ENCODE measurements around the gene GTPBP4. TPM values are rescaled to one million over a fixed set of nuclear protein-coding genes. Genes with fewer than 3 reads are reported as not detected.

GTPBP4 gene
- total and polyA plus RNA-seq, 9 of the 15 experiments (the other 6 are each of a cell fraction or from before 2014, with no cell fraction given) = 79.0 to 155 (median 128) TPM

DNA sequence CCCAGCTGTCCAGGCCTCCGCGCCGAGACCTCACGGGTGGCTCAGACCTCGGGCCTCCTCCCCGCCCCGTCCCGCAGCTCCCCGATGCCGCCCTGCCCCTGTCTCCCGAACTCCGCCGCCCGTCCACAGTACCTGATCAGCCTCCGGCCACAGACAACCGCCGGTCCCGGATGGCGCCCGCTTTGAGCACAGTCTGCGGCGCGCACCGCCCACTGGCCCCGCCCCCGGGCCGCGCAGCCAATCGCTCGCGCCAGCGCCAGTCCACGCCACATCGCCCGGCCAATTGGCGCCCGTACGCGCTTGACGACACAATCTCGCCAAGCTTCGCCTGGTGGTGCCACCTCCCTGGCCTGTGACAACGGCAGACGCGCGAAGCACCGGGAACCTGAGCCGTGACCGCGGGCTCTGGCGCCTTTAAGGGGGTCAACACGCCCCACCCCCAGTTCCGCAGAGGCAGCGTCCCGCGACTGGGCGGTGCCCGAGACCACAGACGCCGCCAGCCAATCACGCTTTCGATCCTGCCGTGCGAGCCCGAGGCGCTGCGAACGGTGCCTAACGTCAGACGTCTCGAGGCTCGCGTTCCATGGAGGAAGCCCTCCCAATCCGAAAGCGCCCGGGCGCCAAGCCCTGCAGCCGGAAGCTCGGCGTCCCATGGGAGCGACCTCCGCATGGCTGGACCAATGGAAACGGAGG, 60.6 kb downstream of the GTPBP4 start, which contains the start of gene IDI1 (continued):
- TF ChIP-seq, protein P1, sequence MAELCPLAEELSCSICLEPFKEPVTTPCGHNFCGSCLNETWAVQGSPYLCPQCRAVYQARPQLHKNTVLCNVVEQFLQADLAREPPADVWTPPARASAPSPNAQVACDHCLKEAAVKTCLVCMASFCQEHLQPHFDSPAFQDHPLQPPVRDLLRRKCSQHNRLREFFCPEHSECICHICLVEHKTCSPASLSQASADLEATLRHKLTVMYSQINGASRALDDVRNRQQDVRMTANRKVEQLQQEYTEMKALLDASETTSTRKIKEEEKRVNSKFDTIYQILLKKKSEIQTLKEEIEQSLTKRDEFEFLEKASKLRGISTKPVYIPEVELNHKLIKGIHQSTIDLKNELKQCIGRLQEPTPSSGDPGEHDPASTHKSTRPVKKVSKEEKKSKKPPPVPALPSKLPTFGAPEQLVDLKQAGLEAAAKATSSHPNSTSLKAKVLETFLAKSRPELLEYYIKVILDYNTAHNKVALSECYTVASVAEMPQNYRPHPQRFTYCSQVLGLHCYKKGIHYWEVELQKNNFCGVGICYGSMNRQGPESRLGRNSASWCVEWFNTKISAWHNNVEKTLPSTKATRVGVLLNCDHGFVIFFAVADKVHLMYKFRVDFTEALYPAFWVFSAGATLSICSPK (IDR thresholded peaks at IDR 0.05; ENCODE audit: borderline replicate concordance) = no peak
- TF ChIP-seq RAD51 (IDR thresholded peaks at IDR 0.05; ENCODE audit: borderline replicate concordance, low read depth) (no peak), ZNF507 (tag; conservative IDR thresholded peaks at IDR 0.05) (no peak), ZNF134 (CRISPR knock-in tag; conservative IDR thresholded peaks at IDR 0.05) (peak; percentile 32; the same call in 1 of the 2 replicates), ZNF764 (CRISPR knock-in tag; IDR thresholded peaks at IDR 0.05; ENCODE audit: low read depth) (no peak), ZKSCAN3 (CRISPR knock-in tag; IDR thresholded peaks at IDR 0.05) (no peak), ZNF232 (CRISPR knock-in tag; IDR thresholded peaks at IDR 0.05) (no peak), HDAC3 (IDR thresholded peaks at IDR 0.05; ENCODE audit: borderline replicate concordance, partially characterized antibody) (no peak), ZBED1 (IDR thresholded peaks at IDR 0.05) (no peak), ZNF165 (CRISPR knock-in tag; IDR thresholded peaks at IDR 0.05; ENCODE audit: borderline replicate concordance) (no peak), MEF2D (tag; conservative IDR thresholded peaks at IDR 0.05; ENCODE audit: low read depth) (no peak), ZNF830 (CRISPR knock-in tag; IDR thresholded peaks at IDR 0.05) (peak; percentile 79; the same call in 1 of the 2 replicates), PTTG1 (tag; IDR thresholded peaks at IDR 0.05; ENCODE audit: low read depth) (no peak), MEIS2 (IDR thresholded peaks at IDR 0.05; ENCODE audit: partially characterized antibody) (peak; percentile 37), FOXK2 (conservative IDR thresholded peaks at IDR 0.05 in 1 of 2, IDR thresholded peaks at IDR 0.05 in 1 of 2; ENCODE audit: low read depth in 2 of 2) (peak; percentile 72 to 83; a peak in 2 of 4 replicates)
- TF ChIP-seq, protein P2, sequence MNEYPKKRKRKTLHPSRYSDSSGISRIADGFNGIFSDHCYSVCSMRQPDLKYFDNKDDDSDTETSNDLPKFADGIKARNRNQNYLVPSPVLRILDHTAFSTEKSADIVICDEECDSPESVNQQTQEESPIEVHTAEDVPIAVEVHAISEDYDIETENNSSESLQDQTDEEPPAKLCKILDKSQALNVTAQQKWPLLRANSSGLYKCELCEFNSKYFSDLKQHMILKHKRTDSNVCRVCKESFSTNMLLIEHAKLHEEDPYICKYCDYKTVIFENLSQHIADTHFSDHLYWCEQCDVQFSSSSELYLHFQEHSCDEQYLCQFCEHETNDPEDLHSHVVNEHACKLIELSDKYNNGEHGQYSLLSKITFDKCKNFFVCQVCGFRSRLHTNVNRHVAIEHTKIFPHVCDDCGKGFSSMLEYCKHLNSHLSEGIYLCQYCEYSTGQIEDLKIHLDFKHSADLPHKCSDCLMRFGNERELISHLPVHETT (CRISPR knock-in tag; conservative IDR thresholded peaks at IDR 0.05 in 1 of 2, IDR thresholded peaks at IDR 0.05 in 1 of 2) = peak in 1 of 2 experiments; percentile 87; a peak in 2 of 4 replicates
- TF ChIP-seq, protein P3, sequence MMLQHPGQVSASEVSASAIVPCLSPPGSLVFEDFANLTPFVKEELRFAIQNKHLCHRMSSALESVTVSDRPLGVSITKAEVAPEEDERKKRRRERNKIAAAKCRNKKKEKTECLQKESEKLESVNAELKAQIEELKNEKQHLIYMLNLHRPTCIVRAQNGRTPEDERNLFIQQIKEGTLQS (IDR thresholded peaks at IDR 0.05) = no peak
- TF ChIP-seq, protein P3 (CRISPR knock-in tag; conservative IDR thresholded peaks at IDR 0.05) = no peak
- TF ChIP-seq, protein P4, sequence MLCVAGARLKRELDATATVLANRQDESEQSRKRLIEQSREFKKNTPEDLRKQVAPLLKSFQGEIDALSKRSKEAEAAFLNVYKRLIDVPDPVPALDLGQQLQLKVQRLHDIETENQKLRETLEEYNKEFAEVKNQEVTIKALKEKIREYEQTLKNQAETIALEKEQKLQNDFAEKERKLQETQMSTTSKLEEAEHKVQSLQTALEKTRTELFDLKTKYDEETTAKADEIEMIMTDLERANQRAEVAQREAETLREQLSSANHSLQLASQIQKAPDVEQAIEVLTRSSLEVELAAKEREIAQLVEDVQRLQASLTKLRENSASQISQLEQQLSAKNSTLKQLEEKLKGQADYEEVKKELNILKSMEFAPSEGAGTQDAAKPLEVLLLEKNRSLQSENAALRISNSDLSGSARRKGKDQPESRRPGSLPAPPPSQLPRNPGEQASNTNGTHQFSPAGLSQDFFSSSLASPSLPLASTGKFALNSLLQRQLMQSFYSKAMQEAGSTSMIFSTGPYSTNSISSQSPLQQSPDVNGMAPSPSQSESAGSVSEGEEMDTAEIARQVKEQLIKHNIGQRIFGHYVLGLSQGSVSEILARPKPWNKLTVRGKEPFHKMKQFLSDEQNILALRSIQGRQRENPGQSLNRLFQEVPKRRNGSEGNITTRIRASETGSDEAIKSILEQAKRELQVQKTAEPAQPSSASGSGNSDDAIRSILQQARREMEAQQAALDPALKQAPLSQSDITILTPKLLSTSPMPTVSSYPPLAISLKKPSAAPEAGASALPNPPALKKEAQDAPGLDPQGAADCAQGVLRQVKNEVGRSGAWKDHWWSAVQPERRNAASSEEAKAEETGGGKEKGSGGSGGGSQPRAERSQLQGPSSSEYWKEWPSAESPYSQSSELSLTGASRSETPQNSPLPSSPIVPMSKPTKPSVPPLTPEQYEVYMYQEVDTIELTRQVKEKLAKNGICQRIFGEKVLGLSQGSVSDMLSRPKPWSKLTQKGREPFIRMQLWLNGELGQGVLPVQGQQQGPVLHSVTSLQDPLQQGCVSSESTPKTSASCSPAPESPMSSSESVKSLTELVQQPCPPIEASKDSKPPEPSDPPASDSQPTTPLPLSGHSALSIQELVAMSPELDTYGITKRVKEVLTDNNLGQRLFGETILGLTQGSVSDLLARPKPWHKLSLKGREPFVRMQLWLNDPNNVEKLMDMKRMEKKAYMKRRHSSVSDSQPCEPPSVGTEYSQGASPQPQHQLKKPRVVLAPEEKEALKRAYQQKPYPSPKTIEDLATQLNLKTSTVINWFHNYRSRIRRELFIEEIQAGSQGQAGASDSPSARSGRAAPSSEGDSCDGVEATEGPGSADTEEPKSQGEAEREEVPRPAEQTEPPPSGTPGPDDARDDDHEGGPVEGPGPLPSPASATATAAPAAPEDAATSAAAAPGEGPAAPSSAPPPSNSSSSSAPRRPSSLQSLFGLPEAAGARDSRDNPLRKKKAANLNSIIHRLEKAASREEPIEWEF (CRISPR knock-in tag; IDR thresholded peaks at IDR 0.05) = no peak

Measured in K562 (cell line).